ENCODE results near the gene RASIP1. TPM values are rescaled to one million over a fixed set of nuclear protein-coding genes. Genes with fewer than 3 reads are reported as not detected.

RASIP1 gene
- total RNA-seq, 1 donor from 2014 or later = 0.07 TPM

DNA sequence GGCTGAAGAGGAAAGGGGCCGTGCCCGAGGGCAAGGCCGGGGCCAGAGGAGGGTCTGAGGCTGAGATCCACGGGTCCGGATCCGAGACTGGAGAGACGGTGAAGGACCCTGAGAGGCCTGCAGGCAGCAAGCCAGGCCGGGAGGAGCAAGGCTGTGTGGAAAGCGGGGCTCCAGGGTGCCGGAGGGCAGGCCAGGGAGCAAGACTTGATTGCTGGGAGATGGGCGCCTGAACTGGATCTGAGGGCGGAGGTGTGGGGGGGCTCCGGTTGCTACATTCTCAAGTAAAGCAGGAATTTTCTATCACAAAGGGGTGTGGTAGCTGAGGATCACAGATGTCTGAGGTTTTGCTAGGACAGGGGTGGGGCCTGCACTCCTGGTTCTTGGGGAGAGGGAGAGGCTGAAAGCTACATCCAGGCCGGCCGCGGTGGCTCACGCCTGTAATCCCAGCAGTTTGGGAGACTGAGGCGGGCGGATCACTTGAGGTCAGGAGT is 24.7 kb downstream of the RASIP1 start:
- Mint-ChIP-seq H3K27ac (peak overlapping the region; percentile 50), H3K4me1 (peaks cover 28% of the 10 kb centered on the region), H3K4me3 (peak overlapping the region; percentile 11), H3K27me3 (no peaks in the 10 kb centered on the region), H3K36me3 (ENCODE audit: low read depth) (peaks cover under 1% of the 10 kb centered on the region), H3K9me3 (no peaks in the 10 kb centered on the region)
- ATAC-seq (ENCODE audit: low read depth) (no peak), DNase-seq (no peak)
- CTCF ChIA-PET = no interaction called here
- intact Hi-C loops (cut with micrococcal nuclease) = loop anchor here (2.0 kb wide), 1 partner anchor 55 kb away; no protein-coding TSS in a partner anchor
- TF ChIP-seq, protein P1, sequence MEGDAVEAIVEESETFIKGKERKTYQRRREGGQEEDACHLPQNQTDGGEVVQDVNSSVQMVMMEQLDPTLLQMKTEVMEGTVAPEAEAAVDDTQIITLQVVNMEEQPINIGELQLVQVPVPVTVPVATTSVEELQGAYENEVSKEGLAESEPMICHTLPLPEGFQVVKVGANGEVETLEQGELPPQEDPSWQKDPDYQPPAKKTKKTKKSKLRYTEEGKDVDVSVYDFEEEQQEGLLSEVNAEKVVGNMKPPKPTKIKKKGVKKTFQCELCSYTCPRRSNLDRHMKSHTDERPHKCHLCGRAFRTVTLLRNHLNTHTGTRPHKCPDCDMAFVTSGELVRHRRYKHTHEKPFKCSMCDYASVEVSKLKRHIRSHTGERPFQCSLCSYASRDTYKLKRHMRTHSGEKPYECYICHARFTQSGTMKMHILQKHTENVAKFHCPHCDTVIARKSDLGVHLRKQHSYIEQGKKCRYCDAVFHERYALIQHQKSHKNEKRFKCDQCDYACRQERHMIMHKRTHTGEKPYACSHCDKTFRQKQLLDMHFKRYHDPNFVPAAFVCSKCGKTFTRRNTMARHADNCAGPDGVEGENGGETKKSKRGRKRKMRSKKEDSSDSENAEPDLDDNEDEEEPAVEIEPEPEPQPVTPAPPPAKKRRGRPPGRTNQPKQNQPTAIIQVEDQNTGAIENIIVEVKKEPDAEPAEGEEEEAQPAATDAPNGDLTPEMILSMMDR (IDR thresholded peaks at IDR 0.05) = no peak
- POLR2A ChIA-PET = interaction anchor here (0.9 to 1.3 kb wide), 2 partner anchors 9 to 11 kb away, joined by 4 to 7 read pairs; no protein-coding TSS in a partner anchor

DNA sequence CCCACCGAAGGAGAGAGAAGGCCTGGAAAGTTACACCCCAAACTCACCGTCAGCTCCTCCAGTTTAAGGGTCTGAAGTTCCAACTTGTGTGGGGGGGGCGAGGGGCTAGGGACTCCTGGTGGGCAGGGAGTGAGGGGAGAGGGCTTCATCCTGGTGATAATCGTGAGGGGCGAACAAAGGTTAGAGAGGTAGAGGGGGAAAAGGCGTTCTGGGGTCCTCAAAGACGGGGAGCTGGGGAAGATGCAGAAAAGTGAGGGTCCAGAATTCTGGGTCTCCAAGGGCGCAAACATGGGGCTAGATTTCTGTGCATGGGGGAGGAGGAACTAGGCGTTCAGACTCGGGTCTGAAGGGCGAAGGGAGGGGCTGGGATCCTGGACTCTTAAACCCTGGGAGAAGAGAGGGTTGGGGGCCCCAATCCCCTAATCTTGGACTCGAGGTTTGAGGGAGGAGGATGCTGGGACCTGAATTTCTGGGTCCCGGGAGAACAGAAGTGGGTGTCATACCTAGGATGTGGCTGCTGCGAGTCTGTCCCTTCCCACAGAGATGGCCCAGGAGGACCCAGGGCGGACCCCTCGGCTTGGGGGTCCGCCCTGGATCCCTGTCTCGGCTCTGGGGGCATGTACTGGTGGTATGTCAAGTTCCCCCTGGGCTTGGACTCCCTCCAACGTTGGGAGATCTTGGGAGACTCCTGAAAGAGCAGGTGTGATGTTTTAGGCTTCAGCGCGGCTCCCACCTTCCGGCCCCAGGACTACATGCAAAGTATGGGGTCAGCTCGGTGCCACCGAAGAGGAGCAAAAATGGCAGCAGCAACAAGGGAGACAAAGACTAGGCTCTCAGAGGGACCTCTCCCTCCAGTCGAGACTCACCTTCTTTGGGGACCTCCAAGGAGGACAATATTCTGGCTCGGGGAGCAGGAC is 25.4 kb downstream of the RASIP1 start:
- POLR2A ChIA-PET = interaction anchor here (0.6 to 2.2 kb wide), 7 partner anchors 10 to 78 kb away, joined by 3 to 13 read pairs (median 6); partner anchors contain the start of gene DBP
- Mint-ChIP-seq H3K9me3 (no peaks in the 10 kb centered on the region), H3K4me3 (peak overlapping the region; percentile 81), H3K27me3 (no peaks in the 10 kb centered on the region), H3K4me1 (peaks cover 25% of the 10 kb centered on the region), H3K36me3 (ENCODE audit: low read depth) (no peaks in the 10 kb centered on the region), H3K27ac (peak overlapping the region; percentile 77)
- ATAC-seq (ENCODE audit: low read depth) = no peak
- intact Hi-C loops (cut with micrococcal nuclease) = loop anchor here (1.0 to 5.0 kb wide), 8 partner anchors 10 to 927 kb away; partner anchors contain the start of genes CA11, DBP, RRAS and SCAF1
- CTCF ChIA-PET = no interaction called here
- no peak for DNase-seq
- TF ChIP-seq, protein P1 (IDR thresholded peaks at IDR 0.05) = no peak

DNA sequence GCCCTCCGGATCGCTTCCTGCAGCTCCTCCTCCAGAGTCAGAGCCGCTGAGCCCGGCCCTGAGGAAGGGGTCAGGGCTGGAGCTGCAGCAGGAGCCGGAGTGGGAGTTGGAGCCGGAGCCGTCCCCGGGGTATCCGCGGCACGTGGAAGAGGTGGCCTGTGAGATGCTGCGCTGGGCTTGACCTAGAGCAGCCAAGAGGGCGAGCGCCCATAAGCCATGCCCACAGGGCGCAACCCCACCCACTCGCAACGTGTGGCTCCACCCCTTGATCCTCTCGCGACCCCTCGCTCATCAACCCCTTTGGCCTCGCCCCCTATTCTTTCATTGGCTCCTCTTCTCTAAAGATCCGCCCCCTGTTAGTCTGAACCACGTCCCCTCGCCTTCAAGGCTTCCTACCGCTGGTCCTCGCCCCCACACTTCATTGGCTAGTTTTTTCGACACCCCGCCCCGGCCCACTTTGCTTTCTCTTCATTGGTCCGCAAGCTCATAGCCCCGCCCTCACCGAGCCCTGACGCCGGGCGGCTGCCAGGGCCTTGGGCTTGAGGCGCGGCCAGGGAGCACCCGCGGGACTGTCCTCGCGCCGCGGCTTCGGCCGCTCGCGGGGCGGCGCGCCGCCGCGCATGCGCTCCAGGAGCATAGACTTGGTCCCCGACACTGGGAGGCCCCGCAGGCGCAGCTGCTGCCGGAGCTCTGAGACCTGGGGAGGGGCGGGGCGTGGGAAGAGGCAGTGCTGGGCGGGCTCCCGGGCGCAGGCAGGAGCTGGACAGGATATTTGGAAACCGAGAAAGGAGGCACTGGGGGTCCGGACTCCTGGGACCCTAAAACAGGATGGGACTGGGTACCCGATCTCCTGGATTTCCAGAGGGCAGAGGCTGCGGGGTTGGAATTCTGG is 26.3 kb downstream of the RASIP1 start:
- peaks cover 25% of the 10 kb centered on the region for H3K4me1 Mint-ChIP-seq
- ChIA-PET POLR2A (interaction anchor here (0.5 to 2.2 kb wide), 8 partner anchors 11 to 756 kb away, joined by 3 to 13 read pairs (median 5); partner anchors contain the start of gene DBP), CTCF (no interaction called here)
- intact Hi-C loops (cut with micrococcal nuclease) = loop anchor here (1.0 to 5.0 kb wide), 8 partner anchors 11 to 928 kb away; partner anchors contain the start of genes CA11, DBP, RRAS and SCAF1
- TF ChIP-seq, protein P1 (IDR thresholded peaks at IDR 0.05) = no peak
- H3K4me3 Mint-ChIP-seq = peak overlapping the region; percentile 81
- H3K9me3 Mint-ChIP-seq = no peaks in the 10 kb centered on the region
- DNase-seq (peak; percentile 94), ATAC-seq (ENCODE audit: low read depth) (peak; percentile 91)
- peak overlapping the region; percentile 77 for H3K27ac Mint-ChIP-seq
- H3K36me3 Mint-ChIP-seq (ENCODE audit: low read depth) = no peaks in the 10 kb centered on the region
- H3K27me3 Mint-ChIP-seq = no peaks in the 10 kb centered on the region

GRCh38 chr19:48713041-48713863 is 27.2 kb downstream of the RASIP1 start:
- no peak for ATAC-seq (ENCODE audit: low read depth)

More at GRCh38 chr19:48713041-48713863, 27.2 kb downstream of the RASIP1 start:
- peak; percentile 17 for DNase-seq
- Mint-ChIP-seq H3K27ac (peak overlapping the region; percentile 52), H3K9me3 (no peaks in the 10 kb centered on the region), H3K36me3 (ENCODE audit: low read depth) (no peaks in the 10 kb centered on the region), H3K4me3 (peak overlapping the region; percentile 81), H3K27me3 (no peaks in the 10 kb centered on the region), H3K4me1 (peaks cover 25% of the 10 kb centered on the region)
- TF ChIP-seq, protein P1 (IDR thresholded peaks at IDR 0.05) = no peak
- ChIA-PET POLR2A (interaction anchor here (0.5 to 2.2 kb wide), 5 partner anchors 12 to 757 kb away, joined by 3 to 13 read pairs (median 4); no protein-coding TSS in a partner anchor), CTCF (no interaction called here)
- intact Hi-C loops (cut with micrococcal nuclease) = loop anchor here (5.0 kb wide), 2 partner anchors 36 to 929 kb away; partner anchors contain the start of genes RRAS and SCAF1

Data from activated B cell treated with CpG ODN at 0.5 μM for 24 hours (primary cell).